Neuron (in vitro differentiated cells): ENCODE data around the gene NDUFS8.

ENCODE experiments used
- H2AFZ ChIP-seq: one replicate; pipeline ENCODE4 v1.6.1; 2013; ENCODE audit warnings: low read depth, mild to moderate bottlenecking, inconsistent platforms, low read length, moderate library complexity
- H3K27me3 ChIP-seq: one replicate; pipeline ENCODE4 v1.6.1; 2013; ENCODE audit warnings: low read length; ENCODE audit not compliant: insufficient read depth
- H3K36me3 ChIP-seq: one replicate; pipeline ENCODE4 v1.6.1; 2013; ENCODE audit warnings: low read length; ENCODE audit not compliant: insufficient read depth
- H3K4me1 ChIP-seq: one replicate; pipeline ENCODE4 v1.6.1; 2013; ENCODE audit warnings: low read length; ENCODE audit not compliant: insufficient read depth
- H3K4me3 ChIP-seq: 2 replicates; pipeline ENCODE4 v1.5.1; 2013; ENCODE audit warnings: mild to moderate bottlenecking, low read length, moderate library complexity
- H3K9me3 ChIP-seq: one replicate; pipeline ENCODE4 v1.6.1; 2013; ENCODE audit warnings: low read length

NDUFS8 gene

DNA sequence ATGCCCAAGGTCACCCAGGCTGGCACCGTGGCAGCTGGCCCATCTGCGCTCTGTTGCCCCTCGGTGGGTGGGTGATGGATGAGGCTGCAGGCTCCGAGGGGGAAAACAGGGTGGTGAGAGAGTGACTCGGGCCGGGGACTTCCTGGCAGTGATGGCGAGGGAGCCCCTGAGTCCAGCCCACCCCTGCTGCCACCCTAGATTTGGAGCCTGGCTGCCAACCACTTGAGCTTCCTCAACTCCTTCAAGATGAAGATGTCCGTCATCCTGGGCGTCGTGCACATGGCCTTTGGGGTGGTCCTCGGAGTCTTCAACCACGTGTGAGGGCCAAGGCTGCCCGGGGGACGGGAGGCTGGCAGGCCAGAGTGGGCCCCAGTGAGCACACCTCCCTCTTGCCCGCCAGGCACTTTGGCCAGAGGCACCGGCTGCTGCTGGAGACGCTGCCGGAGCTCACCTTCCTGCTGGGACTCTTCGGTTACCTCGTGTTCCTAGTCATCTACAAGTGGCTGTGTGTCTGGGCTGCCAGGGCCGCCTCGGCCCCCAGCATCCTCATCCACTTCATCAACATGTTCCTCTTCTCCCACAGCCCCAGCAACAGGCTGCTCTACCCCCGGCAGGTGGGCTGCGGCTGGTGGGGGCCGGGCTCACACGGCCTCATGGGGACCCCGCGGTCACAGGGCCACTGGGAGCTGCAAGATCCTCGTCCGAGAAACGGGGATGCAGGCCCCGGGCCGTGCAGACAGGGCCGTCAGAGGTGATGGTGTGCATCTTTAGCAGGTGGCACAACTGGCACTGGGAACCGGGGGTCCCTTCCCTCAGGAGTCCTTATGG, 18.4 kb downstream of the NDUFS8 start:
- no peak overlapping the region for H3K4me3 ChIP-seq
- H3K27me3 ChIP-seq: no peaks in the 10 kb centered on the region
- no peaks in the 10 kb centered on the region for H3K9me3 ChIP-seq
- peaks cover 2% of the 10 kb centered on the region for H3K4me1 ChIP-seq
- no peaks in the 10 kb centered on the region for H3K36me3 ChIP-seq
- no peak overlapping the region for H2AFZ ChIP-seq

DNA sequence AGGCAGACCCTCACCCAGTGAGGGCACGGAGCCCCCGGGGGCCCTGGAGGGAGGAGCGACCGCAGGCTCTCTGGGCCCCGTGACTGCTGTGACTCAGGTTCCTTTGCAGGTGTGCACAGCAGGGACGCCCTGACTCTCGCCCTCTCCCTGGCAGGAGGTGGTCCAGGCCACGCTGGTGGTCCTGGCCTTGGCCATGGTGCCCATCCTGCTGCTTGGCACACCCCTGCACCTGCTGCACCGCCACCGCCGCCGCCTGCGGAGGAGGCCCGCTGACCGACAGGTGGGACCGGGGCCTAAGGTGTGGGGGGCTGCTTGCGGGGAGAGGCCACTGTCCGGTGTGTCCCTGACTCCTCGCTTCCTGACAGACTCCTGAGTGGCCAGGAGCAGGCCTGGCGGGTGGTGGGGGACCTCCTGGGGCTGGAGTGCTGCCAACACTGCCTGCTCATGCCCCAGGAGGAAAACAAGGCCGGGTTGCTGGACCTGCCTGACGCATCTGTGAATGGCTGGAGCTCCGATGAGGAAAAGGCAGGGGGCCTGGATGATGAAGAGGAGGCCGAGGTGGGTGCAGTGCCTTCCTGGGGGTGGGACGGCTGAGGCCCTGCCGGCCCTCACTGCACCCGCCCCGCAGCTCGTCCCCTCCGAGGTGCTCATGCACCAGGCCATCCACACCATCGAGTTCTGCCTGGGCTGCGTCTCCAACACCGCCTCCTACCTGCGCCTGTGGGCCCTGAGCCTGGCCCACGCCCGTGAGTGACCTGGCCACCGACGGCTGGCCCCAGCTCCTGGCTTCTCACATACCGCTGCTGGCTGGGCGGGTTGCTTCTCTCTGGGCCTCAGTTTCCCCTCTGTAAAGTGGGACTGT, 19.3 kb downstream of the NDUFS8 start:
- Histone ChIP-seq H3K4me3 (no peak overlapping the region), H2AFZ (no peak overlapping the region), H3K36me3 (no peaks in the 10 kb centered on the region), H3K4me1 (no peaks in the 10 kb centered on the region), H3K9me3 (no peaks in the 10 kb centered on the region), H3K27me3 (no peaks in the 10 kb centered on the region)

DNA sequence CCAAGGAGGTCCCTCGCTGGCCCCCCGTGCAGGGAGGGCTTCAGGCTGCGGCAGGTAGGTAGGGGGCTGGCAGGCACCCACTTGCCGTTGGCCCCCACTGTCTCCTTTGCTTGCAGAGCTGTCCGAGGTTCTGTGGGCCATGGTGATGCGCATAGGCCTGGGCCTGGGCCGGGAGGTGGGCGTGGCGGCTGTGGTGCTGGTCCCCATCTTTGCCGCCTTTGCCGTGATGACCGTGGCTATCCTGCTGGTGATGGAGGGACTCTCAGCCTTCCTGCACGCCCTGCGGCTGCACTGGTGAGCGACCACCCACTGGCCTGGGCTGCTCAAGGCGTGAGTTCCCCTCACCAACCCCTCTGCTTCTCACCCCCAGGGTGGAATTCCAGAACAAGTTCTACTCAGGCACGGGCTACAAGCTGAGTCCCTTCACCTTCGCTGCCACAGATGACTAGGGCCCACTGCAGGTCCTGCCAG, 19.9 kb downstream of the NDUFS8 start:
- Histone ChIP-seq H3K4me1 (no peaks in the 10 kb centered on the region), H3K9me3 (no peaks in the 10 kb centered on the region), H3K36me3 (no peaks in the 10 kb centered on the region), H3K4me3 (no peak overlapping the region), H2AFZ (no peak overlapping the region), H3K27me3 (no peaks in the 10 kb centered on the region)

DNA sequence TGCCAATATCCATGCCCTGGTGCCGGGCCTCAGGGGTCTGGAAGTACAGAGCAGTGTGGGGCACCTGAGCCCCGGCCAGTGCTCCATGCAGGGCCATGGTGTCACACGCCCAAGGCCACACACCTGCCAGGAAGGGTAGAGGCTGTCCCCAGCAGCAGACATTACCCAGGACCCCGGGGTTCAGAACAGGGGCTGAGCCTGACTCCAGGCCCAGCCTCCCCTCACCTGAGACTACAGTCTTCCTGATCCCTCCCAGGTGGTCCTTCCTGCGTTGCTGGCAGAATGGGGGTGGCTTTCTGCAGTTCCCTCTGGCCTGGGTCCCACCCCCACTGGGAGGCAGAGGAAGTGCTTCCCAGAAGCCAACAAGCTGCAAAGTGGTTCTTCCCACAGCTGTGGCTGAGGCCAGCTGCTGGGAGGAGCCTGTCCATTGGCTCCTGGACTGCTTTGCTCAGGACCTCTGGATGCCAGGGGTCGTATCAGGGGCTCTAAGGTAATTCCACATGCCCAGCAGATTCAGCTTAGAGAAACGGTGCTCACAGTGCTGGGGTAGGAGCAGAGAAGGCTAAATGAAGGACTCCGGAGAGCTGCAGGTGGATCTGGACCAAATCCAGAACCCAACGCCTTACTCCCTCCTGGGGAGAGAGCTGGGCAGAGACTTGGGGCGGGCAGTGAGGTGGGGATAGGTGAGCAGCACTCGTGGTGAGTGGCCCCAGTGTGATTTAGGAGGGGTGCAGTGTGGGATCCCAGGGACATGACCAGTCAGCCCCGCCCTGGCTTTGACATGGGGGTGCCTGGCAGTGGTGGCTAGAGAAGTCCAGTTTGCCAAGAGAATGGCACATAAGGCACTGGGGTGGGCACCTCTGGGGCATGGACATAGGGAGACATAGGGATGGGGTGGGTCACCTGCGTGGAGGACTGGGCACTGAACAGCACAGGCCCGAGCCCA, 21.0 kb downstream of the NDUFS8 start:
- Histone ChIP-seq H3K4me1 (no peaks in the 10 kb centered on the region), H3K27me3 (no peaks in the 10 kb centered on the region), H3K9me3 (no peaks in the 10 kb centered on the region), H3K36me3 (no peaks in the 10 kb centered on the region), H2AFZ (no peak overlapping the region), H3K4me3 (no peak overlapping the region)

DNA sequence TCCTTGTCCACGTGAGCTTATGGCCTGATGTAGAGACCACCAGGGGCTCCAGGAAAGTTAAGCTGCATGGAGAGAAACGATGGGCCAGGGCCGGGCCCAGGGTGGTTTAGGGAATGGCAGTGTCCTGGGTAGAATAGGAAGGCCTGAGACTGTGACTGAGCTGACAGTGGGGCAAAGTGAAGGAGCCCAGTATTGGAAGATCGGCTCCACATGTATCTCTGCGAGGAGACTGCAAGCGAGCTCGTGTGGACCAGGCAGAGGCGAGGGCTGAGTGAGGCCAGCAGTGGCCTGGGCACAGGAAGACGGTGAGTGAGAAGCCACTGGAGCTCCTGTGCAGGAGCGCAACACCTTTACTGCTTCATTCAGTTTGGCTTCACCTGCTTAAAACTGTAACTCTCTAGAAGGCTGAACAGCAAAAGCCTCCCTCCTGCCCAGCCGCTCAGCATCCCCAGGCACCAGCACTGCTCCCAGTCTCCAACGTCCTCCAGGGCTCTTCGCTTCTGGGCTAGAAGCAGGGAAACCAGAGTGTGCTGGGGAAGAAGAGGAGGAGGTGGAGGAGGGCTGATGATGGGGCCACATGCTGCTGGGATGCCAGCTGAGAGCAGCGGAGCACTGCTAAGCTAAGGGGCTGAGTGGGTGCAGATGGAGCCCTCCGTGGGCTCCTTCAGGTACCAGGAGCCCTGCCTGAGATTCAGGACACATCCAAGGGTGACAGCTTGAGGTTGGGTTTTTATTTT, 21.8 kb downstream of the NDUFS8 start:
- H3K36me3 ChIP-seq: no peaks in the 10 kb centered on the region
- H3K9me3 ChIP-seq: no peaks in the 10 kb centered on the region

DNA sequence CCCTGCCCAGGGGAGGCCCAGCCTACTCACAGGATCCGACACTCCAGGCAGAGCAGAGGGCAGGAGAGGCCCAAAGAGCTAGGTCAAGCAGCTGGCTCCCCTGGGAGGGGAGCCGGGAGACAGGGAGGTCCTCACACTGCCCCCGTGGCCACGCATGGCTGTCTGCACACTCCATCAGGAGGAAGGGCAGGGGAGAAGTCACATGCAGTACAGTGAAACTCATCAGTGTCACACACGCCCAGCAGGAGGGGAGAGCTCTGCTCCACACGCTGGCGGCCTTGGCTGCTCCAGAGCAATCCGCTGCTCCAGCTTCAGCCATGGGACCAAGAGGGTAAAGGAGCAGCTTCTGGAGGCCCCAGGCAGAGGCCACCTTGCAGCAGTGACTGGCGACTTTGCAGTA, 22.6 kb downstream of the NDUFS8 start:
- Histone ChIP-seq H3K9me3 (no peaks in the 10 kb centered on the region), H2AFZ (no peak overlapping the region), H3K27me3 (no peaks in the 10 kb centered on the region), H3K4me1 (no peaks in the 10 kb centered on the region), H3K36me3 (peaks cover 4% of the 10 kb centered on the region), H3K4me3 (no peak overlapping the region)

More for the DNA sequence above, 21.8 kb downstream of the NDUFS8 start:
- no peaks in the 10 kb centered on the region for H3K4me1 ChIP-seq
- H2AFZ ChIP-seq: no peak overlapping the region
- H3K4me3 ChIP-seq: no peak overlapping the region
- H3K27me3 ChIP-seq: no peaks in the 10 kb centered on the region

DNA sequence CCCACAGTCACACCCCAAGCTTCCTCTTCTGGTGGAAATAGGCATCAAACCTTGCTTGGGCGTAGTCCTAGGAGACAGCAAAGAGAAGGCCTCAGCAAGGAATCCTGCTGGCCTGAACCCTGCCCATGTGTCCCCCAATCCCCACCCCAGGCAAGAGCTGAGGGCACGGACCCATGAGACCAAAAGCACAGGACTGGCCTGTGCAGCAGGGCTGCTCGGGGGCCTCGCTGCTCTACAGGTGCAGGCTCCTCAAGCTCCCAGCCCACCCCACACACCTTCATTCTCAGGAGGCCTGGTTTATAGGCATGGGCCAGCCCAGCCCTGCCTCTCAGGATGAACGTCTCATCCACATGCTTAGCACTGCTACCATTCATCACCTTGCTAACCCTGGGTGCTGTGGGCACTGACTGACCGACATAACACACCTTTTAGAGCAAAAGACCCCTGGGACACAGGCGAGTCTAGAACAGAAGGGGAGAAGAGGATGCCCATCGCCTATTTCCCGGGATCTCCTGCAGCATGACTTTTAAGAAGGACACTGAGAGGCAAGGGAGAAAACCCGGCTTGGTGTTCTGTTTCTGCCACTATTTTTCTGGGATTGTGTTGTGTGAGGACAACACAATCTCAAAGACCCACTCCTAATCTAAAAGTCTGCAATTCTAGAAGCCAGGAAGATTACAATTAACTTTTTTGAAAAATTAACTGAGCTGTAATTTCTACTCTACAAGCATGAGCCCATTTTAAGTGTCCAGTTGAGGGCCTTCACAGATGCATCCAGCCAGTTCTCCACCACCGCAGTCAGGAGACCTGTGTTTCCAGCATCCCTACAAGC, 23.7 kb downstream of the NDUFS8 start:
- H3K27me3 ChIP-seq: no peaks in the 10 kb centered on the region
- H3K4me3 ChIP-seq: no peak overlapping the region
- no peaks in the 10 kb centered on the region for H3K4me1 ChIP-seq
- H3K9me3 ChIP-seq: no peaks in the 10 kb centered on the region
- peaks cover 10% of the 10 kb centered on the region for H3K36me3 ChIP-seq
- H2AFZ ChIP-seq: no peak overlapping the region

DNA sequence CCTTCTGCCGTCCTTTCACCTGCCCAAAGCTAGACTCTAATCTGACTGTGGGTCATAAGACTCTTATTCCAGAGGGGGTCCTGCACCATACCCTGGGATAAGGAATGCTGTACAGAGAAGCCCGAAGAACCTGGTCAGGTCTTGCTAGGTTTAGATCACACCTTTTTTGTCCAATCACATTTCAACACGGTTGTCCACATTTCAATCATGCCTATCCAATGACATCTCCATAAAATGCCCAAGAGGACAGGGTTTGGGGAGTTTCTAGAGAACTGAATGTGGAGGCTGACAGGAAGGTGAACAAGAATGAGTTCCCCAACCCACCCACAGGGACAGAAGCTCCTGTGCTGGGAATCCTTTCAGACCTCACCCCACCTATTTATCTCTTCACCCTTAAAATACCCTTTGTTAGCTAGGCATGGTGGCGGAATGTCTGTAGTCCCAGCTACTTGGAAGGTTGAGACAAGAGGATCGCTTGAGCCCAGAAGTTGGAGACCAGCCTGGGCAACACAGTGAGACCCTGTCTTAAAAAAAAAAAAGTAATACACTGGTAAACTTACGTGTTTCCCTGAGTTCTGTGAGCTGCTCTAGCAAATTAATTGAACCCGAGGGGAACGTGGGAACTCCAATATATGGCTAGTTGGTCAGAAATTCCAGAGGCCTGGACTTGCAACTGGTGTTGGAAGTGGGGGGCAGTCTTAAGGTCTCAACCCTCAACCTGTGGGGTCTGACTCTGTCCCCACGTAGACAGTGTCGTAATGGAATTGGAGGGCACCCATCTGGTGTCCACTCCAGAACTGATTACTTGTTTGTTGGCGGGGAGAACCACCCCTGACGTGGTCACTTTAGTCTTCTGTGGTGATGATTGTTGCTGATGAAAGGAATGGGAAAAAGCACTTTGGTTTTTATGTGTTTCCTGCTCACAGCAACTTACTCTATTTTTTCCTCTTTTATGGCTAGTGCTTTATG, 26.1 kb downstream of the NDUFS8 start:
- peaks cover 2% of the 10 kb centered on the region for H3K9me3 ChIP-seq
- no peak overlapping the region for H3K4me3 ChIP-seq
- no peak overlapping the region for H2AFZ ChIP-seq
- H3K27me3 ChIP-seq: no peaks in the 10 kb centered on the region
- no peaks in the 10 kb centered on the region for H3K4me1 ChIP-seq
- peaks cover 22% of the 10 kb centered on the region for H3K36me3 ChIP-seq

DNA sequence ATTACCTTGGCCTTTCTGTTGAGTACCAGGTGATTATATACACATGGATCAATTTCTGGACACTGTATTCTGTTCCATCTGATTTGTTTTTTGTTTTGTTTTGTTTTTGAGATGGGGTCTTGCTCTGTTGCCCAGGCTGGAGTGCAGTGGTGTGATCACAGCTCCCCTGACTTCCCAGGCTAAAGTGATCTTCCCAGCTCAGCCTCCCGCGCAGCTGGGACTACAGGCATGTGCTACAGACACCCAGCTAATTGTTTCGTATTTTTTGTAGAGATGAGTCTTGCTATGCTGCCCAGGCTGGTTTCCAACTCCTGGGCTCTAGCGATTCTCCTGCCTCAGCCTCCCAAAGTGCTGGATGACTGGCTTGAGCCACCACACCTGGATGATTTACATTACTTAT, 27.3 kb downstream of the NDUFS8 start:
- Histone ChIP-seq H3K27me3 (no peaks in the 10 kb centered on the region), H2AFZ (no peak overlapping the region), H3K4me1 (no peaks in the 10 kb centered on the region), H3K36me3 (peaks cover 34% of the 10 kb centered on the region), H3K4me3 (no peak overlapping the region), H3K9me3 (peaks cover 2% of the 10 kb centered on the region)

DNA sequence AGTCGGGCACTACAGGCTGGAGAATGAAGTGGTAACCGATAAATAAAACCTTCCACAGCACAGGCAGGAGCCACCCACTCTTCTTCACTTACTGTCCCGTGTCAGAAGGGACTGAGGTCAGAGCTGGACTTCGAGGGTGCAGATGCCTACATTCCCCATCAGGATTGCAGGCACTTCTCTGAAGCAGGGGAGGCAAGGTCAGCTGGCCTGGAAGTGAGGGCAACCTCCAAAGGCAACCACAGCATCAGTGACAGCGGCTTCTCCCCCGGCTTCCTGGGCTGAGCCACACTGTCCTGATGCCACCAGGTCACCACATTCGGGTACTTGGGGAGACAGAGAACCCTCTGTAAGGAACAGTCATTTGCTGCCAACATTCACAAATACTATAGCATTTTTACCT, 31.0 kb downstream of the NDUFS8 start:
- H3K9me3 ChIP-seq: peaks cover 2% of the 10 kb centered on the region
- no peaks in the 10 kb centered on the region for H3K27me3 ChIP-seq
- H2AFZ ChIP-seq: no peak overlapping the region
- no peak overlapping the region for H3K4me3 ChIP-seq
- no peaks in the 10 kb centered on the region for H3K4me1 ChIP-seq
- H3K36me3 ChIP-seq: peaks cover 65% of the 10 kb centered on the region

DNA sequence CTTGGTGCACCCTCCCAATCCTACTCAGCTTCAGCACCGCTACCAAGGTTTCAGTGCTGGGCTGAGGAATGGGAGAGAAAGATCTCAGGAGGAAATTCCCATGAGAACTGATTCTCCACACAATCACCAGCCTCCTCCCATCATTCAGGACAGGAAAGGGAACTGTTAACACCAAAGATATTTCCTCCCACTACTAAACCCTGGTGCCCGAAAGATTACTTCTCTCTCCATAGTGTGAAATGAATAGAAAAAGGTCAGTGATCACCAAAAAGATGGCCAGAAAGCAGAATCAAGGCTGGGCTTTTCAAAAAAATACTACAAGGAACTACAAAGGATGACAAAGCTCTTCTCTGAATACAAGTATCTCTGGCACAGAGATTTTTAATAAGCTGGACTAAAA, 34.4 kb downstream of the NDUFS8 start:
- no peak overlapping the region for H3K4me3 ChIP-seq
- peaks cover 82% of the 10 kb centered on the region for H3K36me3 ChIP-seq
- H2AFZ ChIP-seq: no peak overlapping the region
- H3K4me1 ChIP-seq: no peaks in the 10 kb centered on the region
- no peaks in the 10 kb centered on the region for H3K9me3 ChIP-seq
- no peaks in the 10 kb centered on the region for H3K27me3 ChIP-seq
